Smooth muscle cell (in vitro differentiated cells): ENCODE results near the gene EVI5. TPM values are rescaled to one million over a fixed set of nuclear protein-coding genes. Genes with fewer than 3 reads are reported as not detected.

ENCODE experiments used
- DNase-seq: peaks from one replicate; lab custom pipeline; 2025; ENCODE audit not compliant: unreplicated experiment; lab: John Stamatoyannopoulos, UW
- H2AFZ ChIP-seq: fragments of 200-600 bp; sonication (generic); 2 replicates; pipeline ENCODE4 v1.6.0; 2016; ENCODE audit warnings: antibody characterized with exemption, low read depth, mild to moderate bottlenecking
- H3F3A ChIP-seq: fragments of 200-600 bp; sonication (generic); 2 replicates; pipeline ENCODE4 v1.6.0; 2017; ENCODE audit warnings: antibody characterized with exemption, low read depth
- H3K27ac ChIP-seq: fragments of 200-600 bp; sonication (generic); 2 replicates; pipeline ENCODE4 v1.5.1; 2016; ENCODE audit warnings: low read depth, mild to moderate bottlenecking
- H3K27me3 ChIP-seq: fragments of 200-600 bp; sonication (generic); 2 replicates; pipeline ENCODE4 v1.6.1; 2016; ENCODE audit warnings: low read depth, mild to moderate bottlenecking
- H3K36me3 ChIP-seq: fragments of 200-600 bp; sonication (generic); 2 replicates; pipeline ENCODE4 v1.5.1; 2016; ENCODE audit warnings: low read depth
- H3K4me1 ChIP-seq: fragments of 200-600 bp; sonication (generic); 2 replicates; pipeline ENCODE4 v1.5.1; 2016; ENCODE audit warnings: low read depth
- H3K4me2 ChIP-seq: fragments of 200-600 bp; sonication (generic); 2 replicates; pipeline ENCODE4 v1.6.0; 2016; ENCODE audit warnings: mild to moderate bottlenecking
- H3K4me3 ChIP-seq: fragments of 200-600 bp; sonication (generic); 2 replicates; pipeline ENCODE4 v1.5.1; 2016; ENCODE audit warnings: mild to moderate bottlenecking
- H3K79me2 ChIP-seq: fragments of 200-600 bp; sonication (generic); 2 replicates; pipeline ENCODE4 v1.6.0; 2016; ENCODE audit warnings: low read depth, mild to moderate bottlenecking
- H3K9ac ChIP-seq: fragments of 200-600 bp; sonication (generic); 2 replicates; pipeline ENCODE4 v1.6.0; 2016; ENCODE audit warnings: low read depth
- H3K9me3 ChIP-seq: fragments of 200-600 bp; sonication (generic); replicated peaks from 2 replicates; pipeline ENCODE4 v1.5.1; 2016; ENCODE audit warnings: low read depth
- H4K20me1 ChIP-seq: fragments of 200-600 bp; sonication (generic); 2 replicates; pipeline ENCODE4 v1.6.0; 2016; ENCODE audit warnings: low read depth
- WGBS: methylation state at CpG from one replicate; pipeline ENCODE4 v1.1.7; 2016; ENCODE audit warnings: low lambda C conversion rate; 5-methylcytosine and 5-hydroxymethylcytosine counted together
- polyA plus RNA-seq: library from polyadenylated mRNA; unstranded; fragments of >200 nt; fragmentation: Nextera tagmentation; extraction: Ambion mirVana; gene quantifications from 2 replicates; pipeline ENCODE4 v1.2.1, GENCODE V29; 2016
- total RNA-seq: library from RNA; depleted of rRNA; stranded (reverse); fragments of >200 nt; gene quantifications from 2 replicates; pipeline ENCODE4 v1.2.3, GENCODE V29; 2014
- TF ChIP-seq, protein P1 (sequence below): fragments of 200-600 bp; sonication (generic); IDR thresholded peaks from 2 replicates; pipeline ENCODE4 v1.5.1; 2017; ENCODE audit warnings: borderline replicate concordance, mild to moderate bottlenecking, antibody characterized with exemption; ENCODE audit not compliant: insufficient read depth, poor library complexity, severe bottlenecking

The EVI5 gene
- total and polyA plus RNA-seq, 2 experiments from 2014 or later, result 35.4 to 47.6 TPM

DNA sequence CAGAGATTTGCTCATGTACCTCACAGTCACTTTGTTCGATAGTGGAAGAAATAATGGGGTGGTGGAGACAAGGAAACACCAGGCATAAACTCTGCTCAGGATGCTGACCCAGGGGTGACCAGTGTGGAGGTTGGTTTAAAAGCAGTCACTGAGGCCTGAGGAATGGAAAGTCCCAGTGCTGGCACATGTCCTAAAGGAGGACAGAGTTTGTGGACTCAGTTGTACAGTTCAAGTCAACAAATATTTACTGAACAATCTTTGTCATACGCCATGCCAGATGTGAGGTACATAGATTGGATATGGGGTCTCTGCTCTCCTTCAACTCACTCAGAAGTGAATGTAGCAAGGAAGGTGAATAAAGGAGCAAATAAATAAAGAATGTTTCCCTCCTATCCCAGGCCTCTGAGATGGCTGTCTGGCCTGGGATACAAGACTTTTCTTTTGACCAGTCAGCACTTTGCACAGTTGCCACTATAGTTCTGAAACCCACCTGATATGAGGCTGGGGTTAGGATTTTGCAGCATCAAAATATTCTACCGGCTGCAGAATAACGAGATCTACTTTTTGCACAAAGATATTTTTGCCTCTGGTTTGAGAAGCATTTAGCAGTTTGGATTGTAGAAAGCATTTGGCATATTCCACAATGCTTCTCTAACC lies 290.3 kb downstream of the EVI5 start:
- no peaks in the 10 kb centered on the region for H3K79me2 ChIP-seq
- H3K9ac ChIP-seq, result no peak overlapping the region
- H3K27me3 ChIP-seq, result peaks cover 24% of the 10 kb centered on the region
- WGBS, result 95% methylated on average over 4 of the region's 4 CpGs
- no peak overlapping the region for H3K4me2 ChIP-seq
- H4K20me1 ChIP-seq, result no peaks in the 10 kb centered on the region
- no peaks in the 10 kb centered on the region for H3F3A ChIP-seq
- no peak overlapping the region for H2AFZ ChIP-seq
- H3K27ac ChIP-seq, result no peak overlapping the region
- no peak overlapping the region for H3K4me3 ChIP-seq
- DNase-seq, result no peak
- no peaks in the 10 kb centered on the region for H3K36me3 ChIP-seq
- H3K4me1 ChIP-seq, result no peaks in the 10 kb centered on the region
- no peaks in the 10 kb centered on the region for H3K9me3 ChIP-seq
- TF ChIP-seq, protein P1, sequence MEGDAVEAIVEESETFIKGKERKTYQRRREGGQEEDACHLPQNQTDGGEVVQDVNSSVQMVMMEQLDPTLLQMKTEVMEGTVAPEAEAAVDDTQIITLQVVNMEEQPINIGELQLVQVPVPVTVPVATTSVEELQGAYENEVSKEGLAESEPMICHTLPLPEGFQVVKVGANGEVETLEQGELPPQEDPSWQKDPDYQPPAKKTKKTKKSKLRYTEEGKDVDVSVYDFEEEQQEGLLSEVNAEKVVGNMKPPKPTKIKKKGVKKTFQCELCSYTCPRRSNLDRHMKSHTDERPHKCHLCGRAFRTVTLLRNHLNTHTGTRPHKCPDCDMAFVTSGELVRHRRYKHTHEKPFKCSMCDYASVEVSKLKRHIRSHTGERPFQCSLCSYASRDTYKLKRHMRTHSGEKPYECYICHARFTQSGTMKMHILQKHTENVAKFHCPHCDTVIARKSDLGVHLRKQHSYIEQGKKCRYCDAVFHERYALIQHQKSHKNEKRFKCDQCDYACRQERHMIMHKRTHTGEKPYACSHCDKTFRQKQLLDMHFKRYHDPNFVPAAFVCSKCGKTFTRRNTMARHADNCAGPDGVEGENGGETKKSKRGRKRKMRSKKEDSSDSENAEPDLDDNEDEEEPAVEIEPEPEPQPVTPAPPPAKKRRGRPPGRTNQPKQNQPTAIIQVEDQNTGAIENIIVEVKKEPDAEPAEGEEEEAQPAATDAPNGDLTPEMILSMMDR, result no peak

DNA sequence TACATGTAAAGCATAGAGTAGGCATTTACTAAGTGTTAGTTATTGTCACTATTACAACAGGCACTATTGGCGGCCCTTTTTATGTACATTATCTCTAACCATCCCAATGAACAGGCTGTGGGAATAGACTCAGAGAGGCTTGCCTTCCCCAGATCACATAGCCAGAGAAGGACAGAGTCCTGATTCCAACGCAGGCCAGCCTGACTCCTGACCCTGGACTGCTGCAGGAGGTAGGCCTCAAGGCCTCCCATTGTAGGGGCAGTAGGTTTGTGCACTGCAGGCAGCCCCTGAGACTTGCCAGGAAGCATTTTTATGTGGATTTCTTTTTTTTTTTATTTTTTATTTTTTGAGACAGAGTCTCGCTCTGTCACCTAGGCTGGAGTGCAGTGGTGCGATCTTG lies 291.8 kb downstream of the EVI5 start:
- Histone ChIP-seq H3K4me2 (no peak overlapping the region), H3K79me2 (no peaks in the 10 kb centered on the region), H3K27ac (no peak overlapping the region), H4K20me1 (no peaks in the 10 kb centered on the region), H3K4me1 (no peaks in the 10 kb centered on the region), H3K27me3 (peaks cover 39% of the 10 kb centered on the region), H3F3A (no peaks in the 10 kb centered on the region), H3K9ac (no peak overlapping the region), H3K4me3 (no peak overlapping the region), H3K9me3 (no peaks in the 10 kb centered on the region), H3K36me3 (no peaks in the 10 kb centered on the region), H2AFZ (no peak overlapping the region)
- TF ChIP-seq, protein P1, result no peak
- 94% methylated on average over 4 of the region's 4 CpGs for WGBS
- DNase-seq, result no peak

DNA sequence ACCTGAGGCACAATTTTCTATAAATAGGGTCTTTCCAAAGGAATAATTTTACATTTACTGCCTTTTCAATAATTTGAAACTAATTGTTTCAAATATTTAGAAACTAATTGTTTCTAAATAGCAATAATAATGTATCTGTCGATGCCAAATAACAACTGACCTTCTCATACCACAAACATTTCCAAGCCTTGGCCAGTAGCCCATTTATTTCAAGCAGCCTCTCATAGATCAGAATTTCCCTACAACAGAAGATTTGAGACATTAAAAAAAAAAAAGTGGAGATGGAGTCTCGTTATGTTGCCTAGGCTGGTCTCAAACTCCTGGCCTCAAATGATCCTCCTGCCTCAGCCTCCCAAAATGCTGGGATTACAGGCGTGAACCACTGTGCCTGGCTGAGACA lies 296.1 kb downstream of the EVI5 start:
- Histone ChIP-seq H2AFZ (no peak overlapping the region), H3K79me2 (no peaks in the 10 kb centered on the region), H3K9ac (no peak overlapping the region), H3K9me3 (no peaks in the 10 kb centered on the region), H3K4me3 (no peak overlapping the region), H3K36me3 (no peaks in the 10 kb centered on the region), H3K27ac (no peak overlapping the region), H3F3A (no peaks in the 10 kb centered on the region), H3K4me2 (no peak overlapping the region), H4K20me1 (peaks cover 5% of the 10 kb centered on the region), H3K27me3 (peaks cover 82% of the 10 kb centered on the region), H3K4me1 (peaks cover 26% of the 10 kb centered on the region)
- DNase-seq, result no peak
- TF ChIP-seq, protein P1, result no peak
- WGBS, result 86% methylated on average over 3 of the region's 3 CpGs

DNA sequence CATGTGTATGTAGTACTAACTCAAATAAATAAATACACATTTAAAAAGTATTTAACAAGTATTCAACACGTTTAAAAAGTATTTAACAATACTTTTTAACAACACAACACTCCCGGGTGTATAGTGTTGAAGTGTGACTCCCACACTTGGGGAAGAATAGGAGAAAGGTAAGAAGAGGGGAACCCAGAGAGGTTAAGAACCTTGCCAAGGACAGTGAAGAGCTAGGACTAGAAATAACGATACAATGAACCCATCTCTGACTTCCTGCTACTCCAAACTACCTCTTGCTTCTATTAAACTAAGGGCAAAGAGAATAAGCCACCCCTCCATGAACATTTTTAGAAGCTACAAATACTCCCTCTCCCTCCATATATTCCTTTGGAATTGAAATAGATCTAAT lies 296.5 kb downstream of the EVI5 start:
- H3K36me3 ChIP-seq, result no peaks in the 10 kb centered on the region
- DNase-seq, result no peak
- H3F3A ChIP-seq, result no peaks in the 10 kb centered on the region
- peaks cover 5% of the 10 kb centered on the region for H4K20me1 ChIP-seq
- no peak overlapping the region for H3K27ac ChIP-seq
- H3K79me2 ChIP-seq, result no peaks in the 10 kb centered on the region
- H3K4me1 ChIP-seq, result peaks cover 29% of the 10 kb centered on the region
- TF ChIP-seq, protein P1, result no peak
- H3K27me3 ChIP-seq, result peaks cover 86% of the 10 kb centered on the region
- WGBS, result 47% methylated on average over 3 of the region's 3 CpGs
- no peak overlapping the region for H3K4me2 ChIP-seq
- no peaks in the 10 kb centered on the region for H3K9me3 ChIP-seq
- H3K4me3 ChIP-seq, result no peak overlapping the region
- no peak overlapping the region for H2AFZ ChIP-seq
- no peak overlapping the region for H3K9ac ChIP-seq
